HepG2 (cell line): ENCODE data around the gene ZFP14. TPM values are rescaled to one million over a fixed set of nuclear protein-coding genes. Genes with fewer than 3 reads are reported as not detected.
A peak's percentile ranks its signal among the peaks of the same experiment; 100 is the strongest.

ENCODE experiments used
- ATAC-seq: fragments of 200-7000 bp; cut with Tn5 transposase; 3 replicates; pipeline ENCODE4 v1.9.1; 2020; ENCODE audit warnings: mild to moderate bottlenecking, moderate library complexity
- BruUV-seq: library from RNA; stranded (reverse); fragments of 400-500 nt; replicated peaks from 2 replicates; lab custom pipeline; 2021; lab: Mats Ljungman, UMichigan
- CTCF ChIA-PET: fragments of 300-600 bp; formaldehyde crosslinking; extraction: SDS; loops from one replicate; lab custom pipeline; 2021; ENCODE audit warnings: low total read pairs, inconsistent platforms, low intra/inter-chr PET ratio; lab: Yijun Ruan, JAX
- POLR2A ChIA-PET: fragments of 350-600 bp; sonication (Branson Sonifier 250); formaldehyde crosslinking; loops from one replicate; lab custom pipeline; 2020; ENCODE audit warnings: antibody characterized with exemption, inconsistent platforms; lab: Yijun Ruan, JAX
- DNase-seq: peaks from one replicate; pipeline ENCODE4 v3.0.0-alpha.2; 2015; ENCODE audit warnings: low spot score
- FAIRE-seq: peaks from 3 replicates; lab custom pipeline; 2011; peaks lifted over from hg19 to GRCh38; lab: Jason Lieb, UNC
- H2AFZ ChIP-seq: one replicate; pipeline ENCODE4 v1.6.1; 2011; ENCODE audit warnings: low read length, inconsistent platforms
- H3K27ac ChIP-seq: fragments of 300-600 bp; 3 replicates; pipeline ENCODE4 v1.8.0; 2011; ENCODE audit warnings: mixed run types, mild to moderate bottlenecking, mixed read lengths, low read length, inconsistent platforms; ENCODE audit not compliant: insufficient read depth; ENCODE audit errors: extremely low read length
- H3K27me3 ChIP-seq, 2 experiments: fragments of 200-600 bp in 1 of 2; 2 replicates in 1 of 2; 3 replicates in 1 of 2; pipeline versions ENCODE4 v1.6.0 to v1.8.0; 2011; ENCODE audit warnings: low read length in 2 of 2, mild to moderate bottlenecking in 2 of 2, moderate library complexity in 2 of 2, inconsistent platforms in 1 of 2; ENCODE audit not compliant: insufficient read depth in 2 of 2, control insufficient read depth in 1 of 2
- H3K36me3 ChIP-seq, 2 experiments: fragments of 200-600 bp in 1 of 2; replicated peaks in 1 of 2; 2 replicates in 1 of 2; 3 replicates in 1 of 2; pipeline versions ENCODE4 v1.5.1 to v1.8.0; 2011; ENCODE audit warnings: low read length in 2 of 2, inconsistent platforms in 1 of 2; ENCODE audit not compliant: insufficient read depth in 2 of 2, control insufficient read depth in 1 of 2
- H3K4me1 ChIP-seq: 2 replicates; pipeline ENCODE4 v1.5.1; 2012; ENCODE audit warnings: low read length, inconsistent platforms; ENCODE audit not compliant: insufficient read depth
- H3K4me2 ChIP-seq: 2 replicates; pipeline ENCODE4 v1.6.0; 2011; ENCODE audit warnings: low read depth, low read length, inconsistent platforms
- H3K4me3 ChIP-seq, 3 experiments: fragments of 200-600 bp in 1 of 3; sonication (generic), shearing (Covaris generic) in 1 of 3; replicated peaks in 1 of 3; 2 replicates each; pipeline ENCODE4 v1.5.1; 2011 to 2016; ENCODE audit warnings: low read length in 3 of 3, inconsistent platforms in 2 of 3, low read depth in 2 of 3, mild to moderate bottlenecking in 2 of 3, control low read depth in 1 of 3, mixed read lengths in 1 of 3; ENCODE audit not compliant: insufficient read depth in 1 of 3
- H3K79me2 ChIP-seq: one replicate; pipeline ENCODE4 v1.6.1; 2011; ENCODE audit warnings: low read length, inconsistent platforms; ENCODE audit not compliant: insufficient read depth
- H3K9ac ChIP-seq: 2 replicates; pipeline ENCODE4 v1.6.0; 2011; ENCODE audit warnings: mild to moderate bottlenecking, low read depth, low read length, inconsistent platforms; ENCODE audit not compliant: insufficient read depth
- H3K9me3 ChIP-seq: 2 replicates; pipeline ENCODE4 v1.5.1; 2012; ENCODE audit warnings: mild to moderate bottlenecking, low read length
- H4K20me1 ChIP-seq: 2 replicates; pipeline ENCODE4 v1.6.0; 2011; ENCODE audit warnings: inconsistent platforms, mild to moderate bottlenecking, low read length, moderate library complexity; ENCODE audit not compliant: insufficient read depth
- AKAP8 ChIP-seq: sonication (generic); formaldehyde crosslinking; IDR thresholded peaks from 2 replicates; pipeline ENCODE4 v1.5.1; 2020; ENCODE audit warnings: mild to moderate bottlenecking, missing genetic modification reagents
- ATF7-NPFF ChIP-seq: sonication (generic); formaldehyde crosslinking; IDR thresholded peaks from 2 replicates; pipeline ENCODE4 v1.8.1; 2023; ENCODE audit warnings: mild to moderate bottlenecking, low read depth, missing genetic modification reagents, moderate library complexity
- ESRRA ChIP-seq: sonication (generic); formaldehyde crosslinking; IDR thresholded peaks from 2 replicates; pipeline ENCODE4 v1.5.1; 2020; ENCODE audit warnings: mild to moderate bottlenecking, low read depth, missing genetic modification reagents
- HNRNPK ChIP-seq: fragments of 200-400 bp; formaldehyde crosslinking; IDR thresholded peaks from 2 replicates; pipeline ENCODE4 v1.6.1; 2018; ENCODE audit warnings: low read length, low read depth, moderate library complexity, mild to moderate bottlenecking; ENCODE audit not compliant: poor library complexity, severe bottlenecking
- KAT8 ChIP-seq: IDR thresholded peaks from 2 replicates; pipeline ENCODE4 v1.6.1; 2016; ENCODE audit warnings: missing genetic modification reagents, missing compliant biosample characterization
- MIXL1 ChIP-seq: IDR thresholded peaks from 2 replicates; pipeline ENCODE4 v1.6.1; 2016
- ONECUT2 ChIP-seq: sonication (generic); formaldehyde crosslinking; IDR thresholded peaks from 2 replicates; pipeline ENCODE4 v1.4.0; 2020; ENCODE audit warnings: missing genetic modification reagents
- RARG ChIP-seq: sonication (generic); formaldehyde crosslinking; IDR thresholded peaks from 2 replicates; pipeline ENCODE4 v1.4.0; 2020; ENCODE audit warnings: low read depth, mild to moderate bottlenecking, missing genetic modification reagents
- RCOR2 ChIP-seq: IDR thresholded peaks from 2 replicates; pipeline ENCODE4 v1.6.1; 2016; ENCODE audit warnings: missing biosample characterization, missing genetic modification reagents
- RFX5 ChIP-seq: IDR thresholded peaks from 2 replicates; pipeline ENCODE4 v1.6.1; 2011; ENCODE audit warnings: low read depth, low read length, improper control_type of control experiment
- SAP130 ChIP-seq: IDR thresholded peaks from 2 replicates; pipeline ENCODE4 v1.6.1; 2016; ENCODE audit warnings: low read depth
- ZFY ChIP-seq: sonication (generic); formaldehyde crosslinking; IDR thresholded peaks from 2 replicates; pipeline ENCODE4 v1.4.0; 2020; ENCODE audit warnings: missing genetic modification reagents
- ZNF546 ChIP-seq: sonication (generic); formaldehyde crosslinking; conservative IDR thresholded peaks from 2 replicates; pipeline ENCODE4 v1.8.1; 2023; ENCODE audit warnings: mild to moderate bottlenecking, missing genetic modification reagents
- ZNF614 ChIP-seq: IDR thresholded peaks from 2 replicates; pipeline ENCODE4 v1.6.1; 2018; ENCODE audit warnings: missing biosample characterization, missing genetic modification reagents, inconsistent platforms, borderline replicate concordance
- ZNF652 ChIP-seq: IDR thresholded peaks from 2 replicates; pipeline ENCODE4 v1.6.1; 2016; ENCODE audit warnings: low read depth, borderline replicate concordance
- ZNF775 ChIP-seq: sonication (generic); formaldehyde crosslinking; IDR thresholded peaks from 2 replicates; pipeline ENCODE4 v1.4.0; 2020; ENCODE audit warnings: missing genetic modification reagents, mild to moderate bottlenecking, moderate library complexity, borderline replicate concordance
- WGBS: methylation state at CpG from one replicate; pipeline ENCODE4 v1.1.6; 2017; ENCODE audit warnings: low lambda C conversion rate; 5-methylcytosine and 5-hydroxymethylcytosine counted together
- in situ Hi-C: cut with HindIII; loops from 2 replicates; pipeline ENCODE4 v1.10.0; 2017; ENCODE audit warnings: low pct_unique_long_range_greater_than_20kb; ENCODE audit not compliant: extremely low pct_ligation_motif_present
- intact Hi-C: fragments of 100-400 bp; cut with micrococcal nuclease; formaldehyde crosslinking; loops from one replicate; pipeline ENCODE4 v1.10.0; 2022; ENCODE audit not compliant: unreplicated experiment
- polyA plus RNA-seq, 8 experiments: library from polyadenylated mRNA; depleted of rRNA in 3 of 8; stranded (reverse) in 7 of 8; unstranded in 1 of 8; fragments of >200 nt; fragmentation: Illumina TruSeq in 4 of 8; extraction: Trizol in 4 of 8; gene quantifications; 2 replicates each; pipeline versions ENCODE4 v1.2.1 to v1.2.3, GENCODE V29; 2011 to 2016; ENCODE audit warnings: low read depth in 4 of 8, missing spikeins in 1 of 8, mixed read lengths in 1 of 8; ENCODE audit not compliant: insufficient read depth in 1 of 8
- total RNA-seq, 5 experiments: library from RNA; depleted of rRNA; stranded (reverse); fragments of >200 nt; fragmentation: Illumina TruSeq; extraction: Trizol; gene quantifications; 2 replicates each; pipeline ENCODE4 v1.2.3, GENCODE V29; 2016; ENCODE audit warnings: low read depth in 1 of 5
- TF ChIP-seq, protein P1 (sequence below): sonication (generic); formaldehyde crosslinking; IDR thresholded peaks from 2 replicates; pipeline ENCODE4 v1.5.0; 2020; ENCODE audit warnings: missing genetic modification reagents
- TF ChIP-seq, protein P2 (sequence below): sonication (generic); formaldehyde crosslinking; IDR thresholded peaks from 2 replicates; pipeline ENCODE4 v1.8.0; 2022; ENCODE audit warnings: low read depth, missing genetic modification reagents
- TF ChIP-seq, protein P3 (sequence below): sonication (generic); formaldehyde crosslinking; IDR thresholded peaks from 2 replicates; pipeline ENCODE4 v1.9.0; 2021; ENCODE audit warnings: missing genetic modification reagents, borderline replicate concordance

Gene ZFP14
- total and polyA plus RNA-seq, 2 of the 13 experiments (the other 11 are each of a cell fraction or from before 2014, with no cell fraction given), result 2.0 to 5.0 TPM

DNA sequence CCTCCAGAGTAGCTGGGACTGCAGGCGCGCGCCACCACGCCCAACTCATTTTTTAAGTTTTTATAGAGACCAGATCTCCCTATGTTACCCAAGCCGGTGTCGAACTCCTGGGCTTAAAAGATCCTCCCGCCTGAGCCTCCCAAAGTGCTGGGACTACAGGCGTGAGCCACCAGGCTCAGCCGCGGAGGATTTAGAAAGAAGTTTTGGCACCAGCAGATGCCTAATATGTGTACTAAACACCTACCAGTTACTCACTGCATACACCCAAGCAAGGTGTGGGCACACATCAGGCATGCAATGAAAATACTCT lies 464 bp upstream of the ZFP14 start (continued):
- no peak for TF ChIP-seq AKAP8 (CRISPR knock-in tag)

DNA sequence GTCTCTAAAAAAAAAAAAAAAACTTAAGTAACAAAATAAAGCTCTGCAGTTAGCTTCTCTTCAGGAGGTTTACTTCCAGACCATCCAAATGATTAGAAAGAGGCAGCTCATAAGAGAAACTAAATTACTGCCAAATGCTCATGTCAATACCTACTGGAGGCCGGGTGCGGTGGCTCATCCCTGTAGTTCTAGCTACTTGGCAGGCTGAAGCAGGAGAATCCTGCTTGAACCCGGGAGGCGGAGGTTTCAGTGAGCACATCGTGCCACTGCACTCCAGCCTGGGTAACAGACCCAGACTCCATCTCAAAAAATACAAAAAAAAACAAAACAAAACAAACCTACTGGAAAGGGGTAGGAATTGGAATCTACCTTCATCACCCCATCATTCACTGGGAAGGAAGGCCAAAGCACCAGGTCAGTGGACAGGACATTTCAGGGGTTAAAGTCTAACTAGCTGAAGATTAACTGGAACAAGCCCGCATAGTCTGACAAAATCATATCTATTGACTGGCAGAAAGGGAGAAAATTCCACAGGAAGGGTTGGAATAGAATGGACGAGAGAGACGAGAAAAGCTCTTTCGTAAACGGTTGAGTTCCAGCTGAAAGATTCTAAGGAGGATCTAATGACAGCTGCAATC lies 1.3 kb downstream of the ZFP14 start:
- in situ Hi-C loops (no loop called here), intact Hi-C loops (loop anchor here (2.0 kb wide), 1 partner anchor 111 kb away; the partner anchor contains the start of gene ZNF566)
- H3K9ac ChIP-seq, result peak overlapping the region; percentile 77
- H3K4me1 ChIP-seq, result peaks cover 20% of the 10 kb centered on the region
- peak overlapping the region; percentile 83 for H3K27ac ChIP-seq
- no TSS peak for BruUV-seq
- CTCF ChIA-PET, result no interaction called here
- WGBS, result 28% methylated on average over 9 of the region's 10 CpGs
- peak overlapping the region; percentile 69 for H3K4me2 ChIP-seq
- ATAC-seq, result peak; percentile 64
- H3K79me2 ChIP-seq, result peaks cover 6% of the 10 kb centered on the region
- peak; percentile 57 for FAIRE-seq
- POLR2A ChIA-PET, result interaction anchor here (0.6 to 2.9 kb wide), 7 partner anchors 9 to 840 kb away, joined by 3 to 25 read pairs (median 4); partner anchors contain the start of genes ZFP82, ZNF146, ZNF345 and ZNF565
- no peaks in the 10 kb centered on the region for H4K20me1 ChIP-seq
- H3K36me3 ChIP-seq, result no peaks in the 10 kb centered on the region
- peak; percentile 74 for DNase-seq
- H3K4me3 ChIP-seq, result peak overlapping the region; percentile 68 to 85 (median 81)
- H3K9me3 ChIP-seq, result 0 out of 2 replicates have a peak, but pooled peaks cover 3% of the 10 kb centered on the region
- no peak overlapping the region for H2AFZ ChIP-seq
- H3K27me3 ChIP-seq, result no peaks in the 10 kb centered on the region; a peak in 1 of 5 replicates
- TF ChIP-seq ZNF546 (CRISPR knock-in tag), result no peak
- TF ChIP-seq, protein P1, sequence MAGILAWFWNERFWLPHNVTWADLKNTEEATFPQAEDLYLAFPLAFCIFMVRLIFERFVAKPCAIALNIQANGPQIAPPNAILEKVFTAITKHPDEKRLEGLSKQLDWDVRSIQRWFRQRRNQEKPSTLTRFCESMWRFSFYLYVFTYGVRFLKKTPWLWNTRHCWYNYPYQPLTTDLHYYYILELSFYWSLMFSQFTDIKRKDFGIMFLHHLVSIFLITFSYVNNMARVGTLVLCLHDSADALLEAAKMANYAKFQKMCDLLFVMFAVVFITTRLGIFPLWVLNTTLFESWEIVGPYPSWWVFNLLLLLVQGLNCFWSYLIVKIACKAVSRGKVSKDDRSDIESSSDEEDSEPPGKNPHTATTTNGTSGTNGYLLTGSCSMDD, result no peak
- 0 out of 2 replicates have a peak, but pooled peaks have one; percentile 58 for TF ChIP-seq ESRRA (CRISPR knock-in tag)
- no peak for TF ChIP-seq ZNF614
- TF ChIP-seq SAP130 (CRISPR knock-in tag), result peak; percentile 57; the same call in 1 of the 2 replicates
- TF ChIP-seq RFX5, result no peak
- peak; percentile 36; the same call in 1 of the 2 replicates for TF ChIP-seq ZFY
- peak; percentile 80; the same call in 1 of the 2 replicates for TF ChIP-seq MIXL1 (CRISPR knock-in tag)
- TF ChIP-seq, protein P2, sequence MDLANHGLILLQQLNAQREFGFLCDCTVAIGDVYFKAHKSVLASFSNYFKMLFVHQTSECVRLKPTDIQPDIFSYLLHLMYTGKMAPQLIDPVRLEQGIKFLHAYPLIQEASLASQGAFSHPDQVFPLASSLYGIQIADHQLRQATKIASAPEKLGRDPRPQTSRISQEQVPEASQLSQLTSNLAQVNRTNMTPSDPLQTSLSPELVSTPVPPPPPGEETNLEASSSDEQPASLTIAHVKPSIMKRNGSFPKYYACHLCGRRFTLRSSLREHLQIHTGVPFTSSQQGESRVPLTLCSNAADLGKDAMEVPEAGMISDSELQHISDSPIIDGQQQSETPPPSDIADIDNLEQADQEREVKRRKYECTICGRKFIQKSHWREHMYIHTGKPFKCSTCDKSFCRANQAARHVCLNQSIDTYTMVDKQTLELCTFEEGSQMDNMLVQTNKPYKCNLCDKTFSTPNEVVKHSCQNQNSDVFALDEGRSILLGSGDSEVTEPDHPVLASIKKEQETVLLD (CRISPR knock-in tag), result no peak
- no peak for TF ChIP-seq ONECUT2 (CRISPR knock-in tag)
- peak; percentile 35; the same call in 1 of the 2 replicates for TF ChIP-seq KAT8 (CRISPR knock-in tag)
- 0 out of 2 replicates have a peak, but pooled peaks have one; percentile 59 for TF ChIP-seq RCOR2 (CRISPR knock-in tag)
- TF ChIP-seq RARG (CRISPR knock-in tag), result no peak
- no peak for TF ChIP-seq ZNF775 (CRISPR knock-in tag)
- TF ChIP-seq, protein P3, sequence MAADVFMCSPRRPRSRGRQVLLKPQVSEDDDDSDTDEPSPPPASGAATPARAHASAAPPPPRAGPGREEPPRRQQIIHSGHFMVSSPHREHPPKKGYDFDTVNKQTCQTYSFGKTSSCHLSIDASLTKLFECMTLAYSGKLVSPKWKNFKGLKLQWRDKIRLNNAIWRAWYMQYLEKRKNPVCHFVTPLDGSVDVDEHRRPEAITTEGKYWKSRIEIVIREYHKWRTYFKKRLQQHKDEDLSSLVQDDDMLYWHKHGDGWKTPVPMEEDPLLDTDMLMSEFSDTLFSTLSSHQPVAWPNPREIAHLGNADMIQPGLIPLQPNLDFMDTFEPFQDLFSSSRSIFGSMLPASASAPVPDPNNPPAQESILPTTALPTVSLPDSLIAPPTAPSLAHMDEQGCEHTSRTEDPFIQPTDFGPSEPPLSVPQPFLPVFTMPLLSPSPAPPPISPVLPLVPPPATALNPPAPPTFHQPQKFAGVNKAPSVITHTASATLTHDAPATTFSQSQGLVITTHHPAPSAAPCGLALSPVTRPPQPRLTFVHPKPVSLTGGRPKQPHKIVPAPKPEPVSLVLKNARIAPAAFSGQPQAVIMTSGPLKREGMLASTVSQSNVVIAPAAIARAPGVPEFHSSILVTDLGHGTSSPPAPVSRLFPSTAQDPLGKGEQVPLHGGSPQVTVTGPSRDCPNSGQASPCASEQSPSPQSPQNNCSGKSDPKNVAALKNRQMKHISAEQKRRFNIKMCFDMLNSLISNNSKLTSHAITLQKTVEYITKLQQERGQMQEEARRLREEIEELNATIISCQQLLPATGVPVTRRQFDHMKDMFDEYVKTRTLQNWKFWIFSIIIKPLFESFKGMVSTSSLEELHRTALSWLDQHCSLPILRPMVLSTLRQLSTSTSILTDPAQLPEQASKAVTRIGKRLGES, result no peak
- no peak for TF ChIP-seq HNRNPK
- TF ChIP-seq ZNF652 (CRISPR knock-in tag), result peak; percentile 93
- no peak for TF ChIP-seq ATF7-NPFF (CRISPR knock-in tag)
